ENCODE results near the gene TMEM217. TPM values are rescaled to one million over a fixed set of nuclear protein-coding genes. Genes with fewer than 3 reads are reported as not detected.

Gene TMEM217
- total and polyA plus RNA-seq, 2 of the 8 experiments (the other 6 are each of a cell fraction or from before 2014, with no cell fraction given), result 0.60 to 1.1 TPM

- TF ChIP-seq EZH2 (IDR thresholded peaks at IDR 0.05; ENCODE audit: low read depth, low read length, severe bottlenecking) (no peak), CHD2 (IDR thresholded peaks at IDR 0.05; ENCODE audit: low read length) (no peak), SP4 (IDR thresholded peaks at IDR 0.05; ENCODE audit: low read length) (no peak), GABPA (IDR thresholded peaks at IDR 0.05; ENCODE audit: borderline replicate concordance, insufficient read depth, low read length) (no peak), CTBP2 (IDR thresholded peaks at IDR 0.05; ENCODE audit: borderline replicate concordance, insufficient read depth, insufficient read length, low read length) (no peak), TBP (IDR thresholded peaks at IDR 0.05; ENCODE audit: low read depth, low read length) (no peak)
These were observed 39.9 kb downstream of the TMEM217 start (continued) for GRCh38 chr6:37218061-37218460.
